ENCODE results near the gene SERTAD3. TPM values are rescaled to one million over a fixed set of nuclear protein-coding genes. Genes with fewer than 3 reads are reported as not detected.

SERTAD3 gene
- total RNA-seq, 4 donors from 2014 or later: 20.5 to 26.5 (median 25.0) TPM

DNA sequence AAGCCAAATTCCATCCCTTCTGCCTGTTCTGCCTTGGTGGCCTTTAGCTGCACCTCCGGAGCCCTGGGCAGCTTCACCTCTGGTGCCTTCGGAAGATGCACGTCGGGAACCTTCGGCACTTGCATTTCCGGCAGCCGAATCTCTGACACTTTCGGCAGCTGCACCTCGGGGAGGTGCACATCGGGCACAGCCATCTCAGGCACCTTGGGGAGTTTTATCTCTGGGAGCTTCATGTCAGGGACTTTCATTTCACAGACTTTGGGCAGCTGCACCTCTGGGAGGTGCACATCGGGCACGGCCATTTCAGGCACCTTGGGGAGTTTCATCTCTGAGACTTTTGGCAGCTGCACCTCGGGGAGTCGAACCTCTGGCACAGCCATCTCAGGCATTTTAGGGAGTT is 48.2 kb downstream of the SERTAD3 start:
- 82 to 89% methylated on average over 14 of the region's 14 CpGs for WGBS, 2 donors
- no peak for TF ChIP-seq CTCF (IDR thresholded peaks at IDR 0.05)
- no peak for TF ChIP-seq POLR2A (IDR thresholded peaks at IDR 0.05)
- intact Hi-C loops (cut with DNase I; ENCODE audit: low total_unique reads): no loop called here
- no peak overlapping the region for H3K4me3 ChIP-seq (ENCODE audit: low read depth, poor library complexity, severe bottlenecking)
- no peak for DNase-seq (ENCODE audit: low spot score in 2 of 2)

DNA sequence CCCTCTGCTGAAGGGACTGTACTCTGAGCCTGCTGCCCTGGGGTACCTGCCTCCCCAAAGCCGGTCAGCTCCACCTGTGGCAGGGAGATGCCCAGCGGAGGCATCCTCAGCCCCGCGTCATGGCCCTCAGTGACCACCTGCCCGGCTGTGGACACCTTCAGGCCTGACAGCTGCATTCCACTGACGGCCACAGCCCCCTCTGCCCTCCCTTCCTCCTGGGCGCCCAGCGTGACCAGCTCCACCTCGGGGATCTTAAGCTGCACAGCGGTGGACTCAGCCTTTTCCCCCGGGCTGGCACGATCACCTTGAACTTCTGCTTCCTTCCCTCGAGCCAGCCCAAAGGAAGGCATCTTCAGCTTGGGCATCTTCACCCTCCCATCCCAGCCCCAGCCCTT is 49.3 kb downstream of the SERTAD3 start:
- no peak for DNase-seq (ENCODE audit: low spot score in 2 of 2)
- H3K4me3 ChIP-seq (ENCODE audit: low read depth, poor library complexity, severe bottlenecking): no peak overlapping the region
- intact Hi-C loops (cut with DNase I; ENCODE audit: low total_unique reads): no loop called here
- TF ChIP-seq POLR2A (IDR thresholded peaks at IDR 0.05) (no peak), CTCF (IDR thresholded peaks at IDR 0.05) (no peak)
- WGBS, 2 donors: 76 to 81% methylated on average over 9 to 12 of the region's 13 CpGs

DNA sequence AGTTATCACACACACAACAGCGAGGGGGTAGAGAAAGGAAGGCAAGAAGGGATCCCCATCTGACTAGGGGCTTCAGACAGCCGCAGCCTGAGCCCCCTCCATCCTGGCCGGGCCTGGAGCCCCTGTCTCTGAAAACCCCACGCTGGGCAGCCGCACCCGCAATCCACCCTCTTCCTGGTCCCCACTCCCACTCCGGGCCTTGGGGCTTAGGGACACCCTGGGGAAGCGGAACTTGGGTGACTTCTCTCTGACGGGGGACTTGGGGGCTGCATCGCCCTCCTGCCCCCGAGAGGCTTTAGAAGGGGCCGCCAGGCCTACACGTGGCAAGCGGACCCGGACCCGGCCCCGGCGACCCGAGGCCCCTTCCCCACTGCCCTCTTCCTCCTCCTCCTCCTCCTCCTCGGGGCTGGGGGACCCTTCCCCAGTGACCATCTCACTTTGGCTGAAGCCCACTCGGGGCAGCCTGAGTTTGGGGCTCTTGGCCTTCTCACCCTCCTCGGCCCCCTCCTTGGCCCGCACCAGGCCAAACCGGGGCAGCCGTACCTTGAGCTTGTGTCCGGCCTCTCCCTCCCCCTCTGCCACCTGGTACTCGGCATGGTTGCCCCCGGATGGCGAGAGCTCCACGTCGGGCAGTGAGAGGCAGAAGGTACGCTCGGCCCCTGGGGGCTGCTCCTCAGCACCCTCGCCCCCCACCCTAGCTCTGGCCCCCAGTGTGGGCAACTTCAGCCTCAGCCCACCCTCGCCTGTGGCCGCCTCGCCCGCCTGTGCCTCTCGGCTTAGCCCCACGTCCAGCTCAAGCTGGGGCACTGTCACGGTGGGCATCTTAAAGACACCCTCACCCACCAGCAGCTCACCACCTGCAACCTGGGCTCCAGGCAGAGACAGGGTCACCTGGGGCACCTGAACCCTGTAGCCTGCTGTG is 50.0 kb downstream of the SERTAD3 start:
- no peak overlapping the region for H3K4me3 ChIP-seq (ENCODE audit: low read depth, poor library complexity, severe bottlenecking)
- WGBS, 2 donors: 90 to 92% methylated on average over 40 to 41 of the region's 41 CpGs
- TF ChIP-seq POLR2A (IDR thresholded peaks at IDR 0.05): no peak
- no peak for TF ChIP-seq CTCF (IDR thresholded peaks at IDR 0.05)
- intact Hi-C loops (cut with DNase I; ENCODE audit: low total_unique reads): no loop called here
- no peak for DNase-seq (ENCODE audit: low spot score in 2 of 2)

DNA sequence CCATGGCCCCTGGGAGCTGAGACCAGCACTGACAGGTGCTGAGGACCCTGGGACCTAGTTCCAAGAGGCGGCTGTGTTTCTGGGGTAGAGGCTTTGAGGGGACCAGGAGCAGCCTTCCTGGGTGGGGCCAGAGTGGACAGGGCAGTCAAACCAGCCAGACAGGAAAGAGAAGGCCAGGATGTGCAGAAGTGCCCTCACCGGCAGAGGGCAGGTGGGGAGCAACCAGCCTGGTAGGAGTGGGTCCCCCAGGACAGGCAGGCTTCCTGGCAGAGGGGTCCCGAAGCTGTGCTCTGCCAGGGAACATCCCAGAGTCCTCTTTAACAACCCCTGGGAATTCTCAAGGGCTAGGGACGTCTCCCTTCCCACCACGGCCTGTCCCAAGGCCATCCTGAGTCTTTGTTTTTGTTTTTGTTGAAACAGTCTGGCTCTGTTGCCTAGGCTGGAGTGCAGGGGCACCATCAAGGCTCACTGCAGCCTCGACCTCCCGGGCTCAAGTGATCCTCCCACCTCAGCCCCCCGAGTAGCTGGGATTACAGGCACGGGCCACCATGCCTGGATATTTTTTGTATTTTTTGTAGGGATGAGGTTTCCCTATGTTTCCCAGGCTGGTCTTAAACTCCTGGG is 51.1 kb downstream of the SERTAD3 start:
- DNase-seq (ENCODE audit: low spot score in 2 of 2): no peak
- WGBS, 2 donors: 57% methylated on average over 9 of the region's 9 CpGs
- H3K4me3 ChIP-seq (ENCODE audit: low read depth, poor library complexity, severe bottlenecking): no peak overlapping the region
- TF ChIP-seq CTCF (IDR thresholded peaks at IDR 0.05) (no peak), POLR2A (IDR thresholded peaks at IDR 0.05) (no peak)
- intact Hi-C loops (cut with DNase I; ENCODE audit: low total_unique reads): no loop called here

GRCh38 chr19:40392123-40392522 is 52.0 kb downstream of the SERTAD3 start:
- no peak for DNase-seq (ENCODE audit: low spot score in 2 of 2)
- TF ChIP-seq CTCF (IDR thresholded peaks at IDR 0.05) (no peak), POLR2A (IDR thresholded peaks at IDR 0.05) (no peak)
- intact Hi-C loops (cut with DNase I; ENCODE audit: low total_unique reads): no loop called here
- no peak overlapping the region for H3K4me3 ChIP-seq (ENCODE audit: low read depth, poor library complexity, severe bottlenecking)
- WGBS, 2 donors: 61 to 74% methylated on average over 8 of the region's 8 CpGs

Other genes with a start within 250 kb of the SERTAD3 start
- gene TTC9B, start 226.0 kb downstream of the SERTAD3 start, total RNA-seq: not detected
- gene CCNP, start 217.6 kb downstream of the SERTAD3 start, total RNA-seq: under 1 TPM in 1 of 4 donors, not detected in 3; 0.29 TPM
- gene AKT2, start 159.0 kb downstream of the SERTAD3 start, total RNA-seq: 100 to 1,000 TPM in 1 of 4 donors, 10 to 100 TPM in 3; 71.1 to 129 (median 82.2) TPM
- gene C19orf47, start 95.9 kb downstream of the SERTAD3 start, total RNA-seq: 10 to 100 TPM; 10.5 to 29.5 (median 13.1) TPM
- 100 to 1,000 TPM; 188 to 287 (median 256) TPM for gene PLD3, start 95.6 kb downstream of the SERTAD3 start, total RNA-seq
- under 1 TPM; 0.13 to 0.88 (median 0.51) TPM for gene HIPK4, start 54.2 kb downstream of the SERTAD3 start, total RNA-seq
- 1 to 10 TPM; 2.5 to 7.3 (median 5.6) TPM for gene PRX, start 31.0 kb downstream of the SERTAD3 start, total RNA-seq
- 10 to 100 TPM; 17.3 to 45.7 (median 26.6) TPM for gene SERTAD1, start 18.3 kb downstream of the SERTAD3 start, total RNA-seq
- gene BLVRB, start 21.4 kb upstream of the SERTAD3 start, total RNA-seq: 100 to 1,000 TPM; 139 to 161 (median 154) TPM
- 1 to 10 TPM in 3 of 4 donors, under 1 TPM in 1; 0.25 to 2.2 (median 1.6) TPM for gene SPTBN4, start 22.7 kb upstream of the SERTAD3 start, total RNA-seq
- gene SHKBP1, start 132.5 kb upstream of the SERTAD3 start, total RNA-seq: 10 to 100 TPM; 39.6 to 53.4 (median 43.0) TPM
- 100 to 1,000 TPM; 113 to 181 (median 144) TPM for gene LTBP4, start 157.0 kb upstream of the SERTAD3 start, total RNA-seq
- gene NUMBL, start 246.3 kb upstream of the SERTAD3 start, total RNA-seq: 10 to 100 TPM; 11.2 to 45.8 (median 36.0) TPM

All from lower leg skin (tissue), 4 donors.